IMR-90 (cell line): ENCODE data around the gene MFAP3. TPM values are rescaled to one million over a fixed set of nuclear protein-coding genes. Genes with fewer than 3 reads are reported as not detected.

Source experiments
- ATAC-seq: fragments of 200-7000 bp; cut with Tn5 transposase; 2 replicates; pipeline ENCODE4 v1.9.1; 2020; ENCODE audit warnings: low read depth, mild to moderate bottlenecking, moderate library complexity
- BruUV-seq: library from RNA; stranded (reverse); fragments of 400-500 nt; replicated peaks from 2 replicates; lab custom pipeline; 2021; lab: Mats Ljungman, UMichigan
- CTCF ChIA-PET: fragments of 300-600 bp; formaldehyde crosslinking; extraction: SDS; loops from one replicate; lab custom pipeline; 2021; ENCODE audit warnings: antibody characterized with exemption; lab: Yijun Ruan, JAX
- POLR2A ChIA-PET: fragments of 300-600 bp; sonication (Branson Sonifier 250); formaldehyde crosslinking; loops from one replicate; lab custom pipeline; 2022; ENCODE audit warnings: antibody characterized with exemption; ENCODE audit not compliant: unreplicated experiment; lab: Charles Lee
- DNase-seq: peaks from one replicate; pipeline ENCODE4 v3.0.0; 2013
- H2AFZ ChIP-seq: replicated peaks from 2 replicates; pipeline ENCODE3; 2013; ENCODE audit warnings: low read length, mild to moderate bottlenecking; ENCODE audit not compliant: poor library complexity
- H2AK5ac ChIP-seq: 2 replicates; pipeline ENCODE4 v1.6.1; 2013; ENCODE audit warnings: low read depth, low read length, inconsistent platforms
- H2AK9ac ChIP-seq: replicated peaks from 2 replicates; pipeline ENCODE3; 2013; ENCODE audit warnings: mild to moderate bottlenecking, low read depth, low read length, moderate library complexity; ENCODE audit not compliant: poor library complexity
- H2BK120ac ChIP-seq: 2 replicates; pipeline ENCODE4 v1.6.1; 2013; ENCODE audit warnings: low read depth, low read length, inconsistent platforms
- H2BK15ac ChIP-seq: 3 replicates; pipeline ENCODE4 v1.6.1; 2013; ENCODE audit warnings: low read depth, low read length, inconsistent platforms
- H2BK20ac ChIP-seq: 2 replicates; pipeline ENCODE4 v1.6.1; 2013; ENCODE audit warnings: low read depth, mild to moderate bottlenecking, inconsistent platforms, low read length, moderate library complexity
- H2BK5ac ChIP-seq: 2 replicates; pipeline ENCODE4 v1.6.1; 2013; ENCODE audit warnings: mild to moderate bottlenecking, low read depth, low read length, inconsistent platforms; ENCODE audit not compliant: poor library complexity, severe bottlenecking
- H3K14ac ChIP-seq: replicated peaks from 2 replicates; pipeline ENCODE4 v1.6.1; 2013; ENCODE audit warnings: low read depth, low read length, inconsistent platforms
- H3K18ac ChIP-seq: 2 replicates; pipeline ENCODE4 v1.6.1; 2013; ENCODE audit warnings: low read depth, low read length, control low read depth
- H3K23ac ChIP-seq: 2 replicates; pipeline ENCODE4 v1.6.1; 2013; ENCODE audit warnings: low read depth, low read length, inconsistent platforms
- H3K27ac ChIP-seq: 2 replicates; pipeline ENCODE4 v1.5.1; 2013; ENCODE audit warnings: mild to moderate bottlenecking, control low read depth, low read length; ENCODE audit not compliant: insufficient read depth
- H3K27me3 ChIP-seq: 2 replicates; pipeline ENCODE4 v1.6.1; 2013; ENCODE audit warnings: low read length; ENCODE audit not compliant: control insufficient read depth, insufficient read depth
- H3K36me3 ChIP-seq: 2 replicates; pipeline ENCODE4 v1.6.1; 2013; ENCODE audit warnings: low read length, mixed read lengths; ENCODE audit not compliant: control insufficient read depth, insufficient read depth
- H3K4ac ChIP-seq: 2 replicates; pipeline ENCODE4 v1.6.1; 2013; ENCODE audit warnings: low read depth, low read length, inconsistent platforms
- H3K4me1 ChIP-seq: 2 replicates; pipeline ENCODE4 v1.6.1; 2013; ENCODE audit warnings: low read length, mixed read lengths; ENCODE audit not compliant: control insufficient read depth, insufficient read depth
- H3K4me2 ChIP-seq: 2 replicates; pipeline ENCODE4 v1.6.1; 2013; ENCODE audit warnings: low read depth, mild to moderate bottlenecking, control low read depth, low read length, moderate library complexity
- H3K4me3 ChIP-seq: 2 replicates; pipeline ENCODE4 v1.5.1; 2013; ENCODE audit warnings: low read depth, mild to moderate bottlenecking, control low read depth, low read length, moderate library complexity; ENCODE audit not compliant: insufficient read depth
- H3K56ac ChIP-seq: 2 replicates; pipeline ENCODE4 v1.6.1; 2013; ENCODE audit warnings: low read length, inconsistent platforms; ENCODE audit not compliant: insufficient read depth; ENCODE audit errors: extremely low read depth
- H3K79me1 ChIP-seq, 2 experiments: 2 replicates each; pipeline ENCODE4 v1.6.1; 2013; ENCODE audit warnings: low read length in 2 of 2, inconsistent platforms in 1 of 2, low read depth in 1 of 2
- H3K9ac ChIP-seq: 2 replicates; pipeline ENCODE4 v1.6.1; 2013; ENCODE audit warnings: low read depth, low read length, control low read depth
- H3K9me1 ChIP-seq: 2 replicates; pipeline ENCODE4 v1.6.1; 2013; ENCODE audit warnings: low read length, inconsistent platforms; ENCODE audit not compliant: insufficient read depth
- H3K9me3 ChIP-seq: 2 replicates; pipeline ENCODE4 v1.6.1; 2013; ENCODE audit warnings: low read length; ENCODE audit not compliant: control insufficient read depth, insufficient read depth
- H4K20me1 ChIP-seq: 2 replicates; pipeline ENCODE4 v1.6.1; 2013; ENCODE audit warnings: low read length, inconsistent platforms; ENCODE audit not compliant: insufficient read depth
- H4K5ac ChIP-seq: 2 replicates; pipeline ENCODE4 v1.6.1; 2013; ENCODE audit warnings: mild to moderate bottlenecking, low read depth, low read length, control low read depth
- H4K8ac ChIP-seq, 2 experiments: 2 replicates each; pipeline ENCODE4 v1.6.1; 2013; ENCODE audit warnings: low read depth in 2 of 2, low read length in 2 of 2, control low read depth in 1 of 2, inconsistent platforms in 1 of 2
- H4K91ac ChIP-seq: 2 replicates; pipeline ENCODE4 v1.6.1; 2013; ENCODE audit warnings: low read depth, low read length, inconsistent platforms; ENCODE audit not compliant: insufficient read depth
- CHD1 ChIP-seq: IDR thresholded peaks from 2 replicates; pipeline ENCODE4 v1.6.1; 2012; ENCODE audit warnings: low read depth, low read length, improper control_type of control experiment
- CTCF ChIP-seq: conservative IDR thresholded peaks from 2 replicates; pipeline ENCODE4 v1.5.1; 2012; ENCODE audit warnings: mild to moderate bottlenecking, low read depth, low read length, improper control_type of control experiment
- ELK1 ChIP-seq: fragments of 150-350 bp; IDR thresholded peaks from 2 replicates; pipeline ENCODE4 v1.6.1; 2016; ENCODE audit warnings: low read depth, mild to moderate bottlenecking, low read length, moderate library complexity, borderline replicate concordance
- FOS ChIP-seq: fragments of 150-350 bp; IDR thresholded peaks from 2 replicates; pipeline ENCODE4 v1.6.1; 2016; ENCODE audit warnings: low read depth, low read length
- MAFK ChIP-seq: IDR thresholded peaks from 2 replicates; pipeline ENCODE4 v1.6.1; 2012; ENCODE audit warnings: low read depth, low read length, improper control_type of control experiment
- MXI1 ChIP-seq: IDR thresholded peaks from 2 replicates; pipeline ENCODE4 v1.6.1; 2012; ENCODE audit warnings: low read depth, mild to moderate bottlenecking, low read length, moderate library complexity, borderline replicate concordance
- NFE2L2 ChIP-seq: fragments of 150-350 bp; IDR thresholded peaks from 2 replicates; pipeline ENCODE4 v1.6.1; 2016; ENCODE audit warnings: low read depth, mild to moderate bottlenecking, low read length
- POLR2A ChIP-seq: IDR thresholded peaks from 2 replicates; pipeline ENCODE4 v1.6.1; 2012; ENCODE audit warnings: mild to moderate bottlenecking, low read depth, low read length
- RAD21 ChIP-seq: IDR thresholded peaks from 2 replicates; pipeline ENCODE4 v1.6.1; 2012; ENCODE audit warnings: low read length, improper control_type of control experiment
- RFX5 ChIP-seq: IDR thresholded peaks from 2 replicates; pipeline ENCODE4 v1.8.0; 2012; ENCODE audit warnings: low read depth, mild to moderate bottlenecking, low read length, moderate library complexity
- SMC3 ChIP-seq: fragments of 150-350 bp; IDR thresholded peaks from 2 replicates; pipeline ENCODE4 v1.6.1; 2016; ENCODE audit warnings: low read depth, mild to moderate bottlenecking, antibody characterized with exemption, low read length, moderate library complexity
- WGBS, 2 experiments: methylation state at CpG; one replicate each; pipeline versions ENCODE4 v1.1.5 to v1.1.7; 2013; ENCODE audit warnings: missing lambda C conversion rate in 2 of 2; ENCODE audit not compliant: insufficient read length in 1 of 2; ENCODE audit errors: extremely low coverage in 2 of 2; 5-methylcytosine and 5-hydroxymethylcytosine counted together
- dilution Hi-C: fragments of 300-500 bp; cut with HindIII; formaldehyde crosslinking; loops from one replicate; pipeline ENCODE4 v1.14.3; 2018; ENCODE audit warnings: low sequenced_read_pairs; ENCODE audit not compliant: unreplicated experiment
- in situ Hi-C: fragments of 300-500 bp; cut with MboI; formaldehyde crosslinking; loops from 3 replicates; pipeline ENCODE4 v1.14.3; 2019; ENCODE audit warnings: low sequenced_read_pairs, inconsistent platforms, mixed read lengths
- intact Hi-C: fragments of 100-400 bp; cut with micrococcal nuclease; formaldehyde crosslinking; loops from 2 replicates; pipeline ENCODE4 v1.10.0; 2022
- polyA plus RNA-seq, 3 experiments: library from polyadenylated mRNA; depleted of rRNA; stranded (reverse); fragments of >200 nt; gene quantifications; 2 replicates each; pipeline ENCODE4 v1.2.3, GENCODE V29; 2012; ENCODE audit warnings: low replicate concordance in 1 of 3
- total RNA-seq: library from RNA; depleted of rRNA; stranded (reverse); fragments of >200 nt; gene quantifications from 2 replicates; pipeline ENCODE4 v1.2.3, GENCODE V29; 2012
- TF ChIP-seq, protein P1 (sequence below): fragments of 150-350 bp; IDR thresholded peaks from 2 replicates; pipeline ENCODE4 v1.6.1; 2017; ENCODE audit warnings: mild to moderate bottlenecking, antibody characterized with exemption, low read length, low read depth

The MFAP3 gene
- total and polyA plus RNA-seq, 2 of the 4 experiments (the other 2 are of a cell fraction), result 15.2 to 67.0 TPM

GRCh38 chr5:154084062-154084639 lies 45.4 kb downstream of the MFAP3 start:
- Histone ChIP-seq H3K27me3 (peaks cover 13% of the 10 kb centered on the region), H2AFZ (no peak overlapping the region), H2AK9ac (no peak overlapping the region), H3K4me3 (no peak overlapping the region), H3K9me3 (no peaks in the 10 kb centered on the region), H3K4ac (no peak overlapping the region), H3K36me3 (no peaks in the 10 kb centered on the region), H4K91ac (no peak overlapping the region), H3K9ac (no peak overlapping the region), H3K9me1 (no peaks in the 10 kb centered on the region), H3K4me2 (no peak overlapping the region), H4K20me1 (no peaks in the 10 kb centered on the region), H3K56ac (no peak overlapping the region), H2AK5ac (no peak overlapping the region), H3K27ac (no peak overlapping the region), H3K23ac (no peak overlapping the region), H2BK5ac (no peak overlapping the region), H2BK120ac (no peak overlapping the region), H4K8ac (no peak overlapping the region), H3K4me1 (no peaks in the 10 kb centered on the region), H3K18ac (no peak overlapping the region), H3K79me1 (no peaks in the 10 kb centered on the region), H2BK15ac (no peak overlapping the region), H4K5ac (no peak overlapping the region), H2BK20ac (no peak overlapping the region), H3K14ac (no peak overlapping the region)
- BruUV-seq, result no TSS peak
- DNase-seq, result no peak
- POLR2A ChIA-PET, result no interaction called here
- 50% methylated on average over 1 of the region's 5 CpGs; no CpG with 5 or more reads in 1 of the 2 experiments for WGBS, 2 experiments
- CTCF ChIA-PET, result interaction anchor here (1.1 kb wide), 1 partner anchor 12 kb away, joined by 3 read pairs; no protein-coding TSS in a partner anchor
- intact Hi-C loops (no loop called here), in situ Hi-C loops (no loop called here), dilution Hi-C loops (no loop called here)
- ATAC-seq, result no peak
- no peak for TF ChIP-seq RAD21
- TF ChIP-seq POLR2A, result no peak
- no peak for TF ChIP-seq CHD1
- TF ChIP-seq MAFK, result no peak
- TF ChIP-seq CTCF, result no peak
- TF ChIP-seq, protein P1, sequence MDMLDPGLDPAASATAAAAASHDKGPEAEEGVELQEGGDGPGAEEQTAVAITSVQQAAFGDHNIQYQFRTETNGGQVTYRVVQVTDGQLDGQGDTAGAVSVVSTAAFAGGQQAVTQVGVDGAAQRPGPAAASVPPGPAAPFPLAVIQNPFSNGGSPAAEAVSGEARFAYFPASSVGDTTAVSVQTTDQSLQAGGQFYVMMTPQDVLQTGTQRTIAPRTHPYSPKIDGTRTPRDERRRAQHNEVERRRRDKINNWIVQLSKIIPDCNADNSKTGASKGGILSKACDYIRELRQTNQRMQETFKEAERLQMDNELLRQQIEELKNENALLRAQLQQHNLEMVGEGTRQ, result no peak
- no peak for TF ChIP-seq MXI1
- TF ChIP-seq ELK1, result no peak
- TF ChIP-seq FOS, result no peak
- no peak for TF ChIP-seq SMC3
- no peak for TF ChIP-seq RFX5
- TF ChIP-seq NFE2L2, result no peak
